Prostate gland (tissue), 2 donors: ENCODE results near the gene NOL9.

ENCODE experiments used
- CTCF ChIP-seq, 4 experiments: fragments of 200-600 bp in 2 of 4; fragments of 450-650 bp in 2 of 4; sonication (generic) in 2 of 4; IDR thresholded peaks; 1 replicate in 3 of 4; 2 replicates in 1 of 4; pipeline ENCODE4 v1.5.1; 2016 to 2019; ENCODE audit warnings: antibody characterized with exemption in 4 of 4, mild to moderate bottlenecking in 2 of 4, moderate library complexity in 2 of 4
- POLR2A ChIP-seq: fragments of 450-650 bp; IDR thresholded peaks from one replicate; pipeline ENCODE4 v1.6.1; 2016; ENCODE audit warnings: antibody characterized with exemption, mild to moderate bottlenecking
- POLR2AphosphoS5 ChIP-seq: sonication (generic); formaldehyde crosslinking; IDR thresholded peaks from one replicate; pipeline ENCODE4 v1.6.1; 2017; ENCODE audit warnings: antibody characterized with exemption

- TF ChIP-seq CTCF (IDR thresholded peaks at IDR 0.05) (no peak), POLR2AphosphoS5 (no peak), POLR2A (no peak)
Observed at GRCh38 chr1:6560267-6560666, 6.0 kb upstream of the NOL9 start.
